ENCODE measurements around the gene RAMP2. TPM values are rescaled to one million over a fixed set of nuclear protein-coding genes. Genes with fewer than 3 reads are reported as not detected.

The RAMP2 gene
- total and polyA plus RNA-seq, 2 of the 4 experiments (the other 2 are of a cell fraction), result 0.18 to 2.5 TPM

DNA sequence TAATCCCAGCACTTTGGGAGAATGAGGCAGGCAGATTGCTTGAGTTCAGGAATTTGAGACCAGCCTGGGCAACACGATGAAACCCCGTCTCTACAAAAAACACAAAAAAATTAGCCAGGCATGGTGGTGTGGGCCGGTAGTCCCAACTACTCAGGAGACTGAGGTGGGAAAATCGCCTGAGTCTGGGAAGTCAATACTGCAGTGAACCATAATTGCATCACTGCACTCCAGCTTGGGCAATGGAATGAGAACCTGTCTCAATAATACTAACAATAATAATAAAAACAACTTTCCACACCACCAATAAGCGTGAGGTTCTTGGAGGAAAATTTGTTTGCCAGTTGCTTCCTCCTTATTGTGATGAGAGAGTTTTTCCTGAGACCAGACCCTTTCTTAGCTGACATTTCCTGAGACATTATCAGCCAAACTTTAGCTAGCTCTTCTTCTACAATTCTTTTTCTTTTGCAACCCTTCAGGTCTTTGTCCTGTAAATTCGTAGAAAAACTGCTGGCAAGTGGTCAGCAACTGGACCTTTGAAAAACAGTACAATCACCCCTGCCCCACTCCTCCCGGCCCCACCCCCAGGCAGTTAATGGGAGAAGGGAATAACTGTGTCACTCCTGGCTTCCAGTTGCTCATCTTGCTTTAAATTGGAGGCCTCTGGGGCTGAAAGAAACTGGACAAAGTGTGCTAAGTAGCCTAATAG lies 12.7 kb upstream of the RAMP2 start:
- Histone ChIP-seq H2BK120ac (ENCODE audit: low read depth, low read length) (no peak overlapping the region), H4K20me1 (ENCODE audit: insufficient read depth, low read length) (no peaks in the 10 kb centered on the region), H3K9me1 (ENCODE audit: insufficient read depth, low read length) (peaks cover 8% of the 10 kb centered on the region; the same call in 1 of the 2 replicates), H2AK5ac (ENCODE audit: low read depth, low read length) (no peak overlapping the region), H2BK5ac (ENCODE audit: low read depth, low read length, poor library complexity, severe bottlenecking) (no peak overlapping the region), H4K91ac (ENCODE audit: insufficient read depth, low read depth, low read length) (no peak overlapping the region), H3K4me3 (ENCODE audit: insufficient read depth, low read depth, low read length) (no peak overlapping the region), H4K8ac (ENCODE audit: low read depth in 2 of 2, low read length in 2 of 2) (no peak overlapping the region), H3K18ac (ENCODE audit: low read depth, low read length) (no peak overlapping the region), H3K9me3 (ENCODE audit: control insufficient read depth, insufficient read depth, low read length) (no peaks in the 10 kb centered on the region), H3K9ac (ENCODE audit: low read depth, low read length) (no peak overlapping the region), H3K14ac (replicated peaks; ENCODE audit: low read depth, low read length) (no peak overlapping the region), H2BK15ac (ENCODE audit: low read depth, low read length) (no peak overlapping the region), H3K27ac (ENCODE audit: insufficient read depth, low read length) (no peak overlapping the region), H3K23ac (ENCODE audit: low read depth, low read length) (no peak overlapping the region), H3K4me1 (ENCODE audit: control insufficient read depth, insufficient read depth, low read length) (peaks cover 5% of the 10 kb centered on the region; the same call in 1 of the 2 replicates), H2BK20ac (ENCODE audit: low read depth, low read length) (no peak overlapping the region), H3K4ac (ENCODE audit: low read depth, low read length) (no peak overlapping the region), H3K4me2 (ENCODE audit: low read depth, low read length) (no peak overlapping the region), H3K79me1 (ENCODE audit: low read depth in 1 of 2, low read length in 2 of 2) (peaks cover 8 to 11% of the 10 kb centered on the region in 2 experiments), H3K27me3 (ENCODE audit: control insufficient read depth, insufficient read depth, low read length) (peaks cover 24% of the 10 kb centered on the region), H2AFZ (replicated peaks; ENCODE audit: low read length, poor library complexity) (no peak overlapping the region), H3K36me3 (ENCODE audit: control insufficient read depth, insufficient read depth, low read length) (no peaks in the 10 kb centered on the region), H3K56ac (ENCODE audit: extremely low read depth, insufficient read depth, low read length) (no peak overlapping the region), H2AK9ac (replicated peaks; ENCODE audit: low read depth, low read length, poor library complexity) (no peak overlapping the region), H4K5ac (ENCODE audit: low read depth, low read length) (no peak overlapping the region)
- DNase-seq (no peak), ATAC-seq (ENCODE audit: low read depth) (no peak)
- no TSS peak for BruUV-seq (replicated peaks)
- TF ChIP-seq MXI1 (IDR thresholded peaks at IDR 0.05; ENCODE audit: borderline replicate concordance, low read depth, low read length), result no peak
- peak; percentile 24; the same call in 1 of the 2 replicates for TF ChIP-seq CEBPB (IDR thresholded peaks at IDR 0.05; ENCODE audit: low read depth, low read length)
- CTCF ChIA-PET, result interaction anchor here (2.9 kb wide), 1 partner anchor 12 kb away, joined by 12 read pairs; the partner anchor contains the start of gene RAMP2
- dilution Hi-C loops (cut with HindIII; ENCODE audit: low sequenced_read_pairs, unreplicated experiment), result no loop called here
- no CpG with 5 or more reads among the region's 7 CpGs for WGBS, 2 experiments (ENCODE audit: extremely low coverage in 2 of 2, insufficient read length in 1 of 2)
- in situ Hi-C loops (cut with MboI; ENCODE audit: low sequenced_read_pairs), result no loop called here
- intact Hi-C loops (cut with micrococcal nuclease), result no loop called here
- POLR2A ChIA-PET (ENCODE audit: unreplicated experiment), result no interaction called here
